Neural progenitor cell (in vitro differentiated cells): ENCODE measurements around the gene MAPK9. TPM values are rescaled to one million over a fixed set of nuclear protein-coding genes. Genes with fewer than 3 reads are reported as not detected.

Experiments used
- DNase-seq: peaks from one replicate; pipeline ENCODE4 v3.0.0-alpha.2; 2016; ENCODE audit warnings: low spot score
- H2AFZ ChIP-seq: fragments of 200-600 bp; sonication (generic); replicated peaks from 2 replicates; pipeline ENCODE4 v1.6.1; 2016; ENCODE audit warnings: antibody characterized with exemption
- H3F3A ChIP-seq: fragments of 200-600 bp; sonication (generic); 2 replicates; pipeline ENCODE4 v1.6.1; 2016; ENCODE audit warnings: antibody characterized with exemption, low read depth
- H3K27ac ChIP-seq: fragments of 200-600 bp; sonication (generic); 2 replicates; pipeline ENCODE4 v1.5.1; 2016; ENCODE audit warnings: mild to moderate bottlenecking
- H3K27me3 ChIP-seq: fragments of 200-600 bp; sonication (generic); 2 replicates; pipeline ENCODE4 v1.6.1; 2016; ENCODE audit warnings: mild to moderate bottlenecking, moderate library complexity
- H3K36me3 ChIP-seq: fragments of 200-600 bp; sonication (generic); 2 replicates; pipeline ENCODE4 v1.5.1; 2016
- H3K4me1 ChIP-seq: fragments of 200-600 bp; sonication (generic); 2 replicates; pipeline ENCODE4 v1.6.1; 2016; ENCODE audit warnings: mixed run types
- H3K4me2 ChIP-seq: fragments of 200-600 bp; sonication (generic); 2 replicates; pipeline ENCODE4 v1.6.1; 2016
- H3K4me3 ChIP-seq: fragments of 200-600 bp; sonication (generic); 2 replicates; pipeline ENCODE4 v1.5.1; 2016
- H3K79me2 ChIP-seq: fragments of 200-600 bp; sonication (generic); 2 replicates; pipeline ENCODE4 v1.6.1; 2016; ENCODE audit warnings: low read depth
- H3K9ac ChIP-seq: fragments of 200-600 bp; sonication (generic); 2 replicates; pipeline ENCODE4 v1.6.1; 2016
- H3K9me3 ChIP-seq: fragments of 200-600 bp; sonication (generic); 2 replicates; pipeline ENCODE4 v1.5.1; 2016; ENCODE audit warnings: low read depth
- H4K20me1 ChIP-seq: fragments of 200-600 bp; sonication (generic); 2 replicates; pipeline ENCODE4 v1.6.1; 2016; ENCODE audit warnings: low read depth
- H3K27ac Mint-ChIP-seq: 3 replicates; pipeline ENCODE4 v1.8.0; 2021; ENCODE audit warnings: mixed read lengths
- H3K27me3 Mint-ChIP-seq: 2 replicates; pipeline ENCODE4 v1.8.0; 2022; ENCODE audit warnings: low read depth, mild to moderate bottlenecking, inconsistent platforms, moderate library complexity, mixed read lengths; ENCODE audit not compliant: insufficient read depth
- H3K36me3 Mint-ChIP-seq: 3 replicates; pipeline ENCODE4 v1.8.0; 2021; ENCODE audit warnings: mixed read lengths
- H3K4me1 Mint-ChIP-seq: 3 replicates; pipeline ENCODE4 v1.8.0; 2021; ENCODE audit warnings: mixed read lengths
- H3K4me3 Mint-ChIP-seq: 3 replicates; pipeline ENCODE4 v1.8.0; 2021; ENCODE audit warnings: mild to moderate bottlenecking, moderate library complexity, mixed read lengths
- H3K9me3 Mint-ChIP-seq: 3 replicates; pipeline ENCODE4 v1.8.0; 2020; ENCODE audit warnings: mixed read lengths
- CTCF ChIP-seq: fragments of 200-600 bp; sonication (generic); IDR thresholded peaks from 2 replicates; pipeline ENCODE4 v1.5.1; 2017; ENCODE audit warnings: antibody characterized with exemption, mild to moderate bottlenecking
- EZH2 ChIP-seq: fragments of 200-600 bp; sonication (generic); IDR thresholded peaks from 2 replicates; pipeline ENCODE4 v1.6.1; 2017; ENCODE audit warnings: antibody characterized with exemption, mild to moderate bottlenecking, moderate library complexity
- EZH2phosphoT487 ChIP-seq: fragments of 200-600 bp; sonication (generic); IDR thresholded peaks from 2 replicates; pipeline ENCODE4 v1.6.1; 2017; ENCODE audit warnings: antibody characterized with exemption
- total RNA-seq: library from RNA; depleted of rRNA; stranded (reverse); fragments of >200 nt; gene quantifications from 2 replicates; pipeline ENCODE4 v1.2.3, GENCODE V29; 2015; ENCODE audit warnings: low replicate concordance

The MAPK9 gene
- total RNA-seq, 1 donor from 2014 or later: 40.6 TPM

DNA sequence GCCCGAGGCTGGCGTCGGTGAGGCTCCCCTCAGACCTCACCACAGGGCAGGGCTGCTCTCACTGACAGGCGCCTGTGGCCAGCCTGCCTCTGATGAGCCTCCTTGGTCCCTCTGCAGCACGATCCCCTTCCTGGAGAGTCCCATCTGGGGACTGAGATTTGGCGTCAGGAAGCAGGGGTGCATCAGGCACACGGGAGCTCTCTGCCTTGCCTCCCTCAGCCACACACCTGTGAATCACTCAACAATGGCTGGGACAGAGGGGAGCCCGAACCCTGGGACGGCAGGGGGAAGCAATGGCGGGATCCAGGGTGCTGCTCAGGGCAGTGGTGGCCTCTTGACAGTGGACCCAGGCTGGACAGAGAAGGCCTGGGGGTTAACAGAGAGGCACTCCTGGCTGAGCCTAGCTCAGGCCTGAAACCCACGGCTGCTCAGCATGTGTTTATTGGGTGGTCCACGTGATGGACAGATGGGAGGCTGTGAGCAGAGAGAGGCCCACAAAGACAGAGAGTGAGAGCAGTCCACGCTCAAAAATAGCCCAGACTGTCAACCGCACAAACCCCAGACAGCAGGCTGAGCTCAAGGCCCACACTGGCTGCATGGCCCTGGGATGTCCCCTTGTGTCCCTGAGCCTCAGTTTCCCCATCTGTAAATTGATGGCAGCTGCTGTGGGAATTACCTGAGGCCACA lies 94.7 kb downstream of the MAPK9 start:
- Mint-ChIP-seq H3K27ac (no peak overlapping the region), H3K27me3 (peaks cover 4% of the 10 kb centered on the region), H3K36me3 (no peaks in the 10 kb centered on the region), H3K4me1 (peaks cover 2% of the 10 kb centered on the region), H3K4me3 (no peak overlapping the region), H3K9me3 (peaks cover 6% of the 10 kb centered on the region)
- Histone ChIP-seq H3K4me1 (no peaks in the 10 kb centered on the region), H3K9ac (no peak overlapping the region), H3K27ac (no peak overlapping the region), H3K27me3 (no peaks in the 10 kb centered on the region), H3K36me3 (no peaks in the 10 kb centered on the region), H2AFZ (no peak overlapping the region), H4K20me1 (no peaks in the 10 kb centered on the region), H3F3A (peaks cover 8% of the 10 kb centered on the region), H3K9me3 (no peaks in the 10 kb centered on the region), H3K4me2 (no peak overlapping the region), H3K79me2 (no peaks in the 10 kb centered on the region), H3K4me3 (no peak overlapping the region)
- TF ChIP-seq CTCF (no peak), EZH2 (no peak)
- DNase-seq: no peak

GRCh38 chr5:180194410-180195345 lies 97.2 kb downstream of the MAPK9 start:
- Histone ChIP-seq H3K9me3 (no peaks in the 10 kb centered on the region), H3K4me3 (no peak overlapping the region), H4K20me1 (no peaks in the 10 kb centered on the region), H3K79me2 (no peaks in the 10 kb centered on the region), H3K27ac (no peak overlapping the region), H3F3A (no peaks in the 10 kb centered on the region), H3K27me3 (no peaks in the 10 kb centered on the region), H3K36me3 (no peaks in the 10 kb centered on the region), H3K4me2 (no peak overlapping the region), H2AFZ (no peak overlapping the region), H3K9ac (no peak overlapping the region), H3K4me1 (no peaks in the 10 kb centered on the region)
- peaks cover 4% of the 10 kb centered on the region for H3K9me3 Mint-ChIP-seq
- no peaks in the 10 kb centered on the region for H3K36me3 Mint-ChIP-seq
- TF ChIP-seq CTCF: no peak
- no peak for TF ChIP-seq EZH2
- TF ChIP-seq EZH2phosphoT487: no peak
- H3K27me3 Mint-ChIP-seq: peaks cover 4% of the 10 kb centered on the region
- H3K27ac Mint-ChIP-seq: no peak overlapping the region
- H3K4me3 Mint-ChIP-seq: no peak overlapping the region
- H3K4me1 Mint-ChIP-seq: no peaks in the 10 kb centered on the region
- DNase-seq: no peak

GRCh38 chr5:180193749-180194375 lies 98.0 kb downstream of the MAPK9 start:
- no peak overlapping the region for H3K4me3 Mint-ChIP-seq
- no peaks in the 10 kb centered on the region for H3K36me3 Mint-ChIP-seq
- H3K4me2 ChIP-seq: no peak overlapping the region
- no peak for TF ChIP-seq EZH2
- no peak for TF ChIP-seq CTCF
- TF ChIP-seq EZH2phosphoT487: no peak
- no peak overlapping the region for H3K9ac ChIP-seq
- H3F3A ChIP-seq: no peaks in the 10 kb centered on the region
- H3K27ac Mint-ChIP-seq: no peak overlapping the region
- H3K4me3 ChIP-seq: no peak overlapping the region
- H3K27ac ChIP-seq: no peak overlapping the region
- H2AFZ ChIP-seq: no peak overlapping the region
- H3K79me2 ChIP-seq: no peaks in the 10 kb centered on the region
- no peaks in the 10 kb centered on the region for H3K36me3 ChIP-seq
- no peaks in the 10 kb centered on the region for H3K9me3 ChIP-seq
- no peaks in the 10 kb centered on the region for H3K27me3 ChIP-seq
- DNase-seq: no peak
- peaks cover 4% of the 10 kb centered on the region for H3K27me3 Mint-ChIP-seq
- H3K4me1 Mint-ChIP-seq: no peaks in the 10 kb centered on the region
- peaks cover 3% of the 10 kb centered on the region for H3K9me3 Mint-ChIP-seq
- no peaks in the 10 kb centered on the region for H4K20me1 ChIP-seq
- no peaks in the 10 kb centered on the region for H3K4me1 ChIP-seq
